Measurements from ENCODE around the gene RASSF10.
A peak's percentile ranks its signal among the peaks of the same experiment; 100 is the strongest.

The RASSF10 gene

GRCh38 chr11:13008625-13009475 lies at the start of gene RASSF10:
RASSF10 (plus strand) TSS chr11:13009316; CDS start chr11:13009577, 261 bp downstream.
- DNase-seq (ENCODE audit: low read depth) = no peak

GRCh38 chr11:12961615-12962014 lies 47.5 kb upstream of the RASSF10 start:
- DNase-seq (ENCODE audit: low read depth) = no peak

- DNase-seq (ENCODE audit: low read depth) = no peak
Observed at GRCh38 chr11:12962306-12962705, 46.8 kb upstream of the RASSF10 start.

GRCh38 chr11:12963051-12963450 lies 46.1 kb upstream of the RASSF10 start:
- DNase-seq (ENCODE audit: low read depth) = no peak

- DNase-seq (ENCODE audit: low read depth) = peak; percentile 35
Observed at GRCh38 chr11:12963792-12964536, 45.2 kb upstream of the RASSF10 start.

GRCh38 chr11:12964650-12965049 lies 44.5 kb upstream of the RASSF10 start:
- DNase-seq (ENCODE audit: low read depth) = no peak

- no peak for DNase-seq (ENCODE audit: low read depth)
Observed at GRCh38 chr11:12966002-12966401, 43.1 kb upstream of the RASSF10 start.

GRCh38 chr11:12968101-12968500 lies 41.0 kb upstream of the RASSF10 start:
- no peak for DNase-seq (ENCODE audit: low read depth)

GRCh38 chr11:12968826-12969225 lies 40.3 kb upstream of the RASSF10 start:
- DNase-seq (ENCODE audit: low read depth) = no peak

- no peak for DNase-seq (ENCODE audit: low read depth)
Observed at GRCh38 chr11:12971955-12972354, 37.2 kb upstream of the RASSF10 start.

- DNase-seq (ENCODE audit: low read depth) = no peak
Observed at GRCh38 chr11:12973528-12974181, 35.5 kb upstream of the RASSF10 start.

- no peak for DNase-seq (ENCODE audit: low read depth)
Observed at GRCh38 chr11:12975195-12975594, 33.9 kb upstream of the RASSF10 start.

- DNase-seq (ENCODE audit: low read depth) = no peak
Observed at GRCh38 chr11:12979928-12980689, 29.0 kb upstream of the RASSF10 start.

GRCh38 chr11:12981676-12982522 lies 27.2 kb upstream of the RASSF10 start:
- no peak for DNase-seq (ENCODE audit: low read depth)

GRCh38 chr11:12983336-12983735 lies 25.8 kb upstream of the RASSF10 start:
- DNase-seq (ENCODE audit: low read depth) = no peak

GRCh38 chr11:12986194-12986898 lies 22.8 kb upstream of the RASSF10 start:
- no peak for DNase-seq (ENCODE audit: low read depth)

- DNase-seq (ENCODE audit: low read depth) = no peak
Observed at GRCh38 chr11:12989428-12990161, 19.5 kb upstream of the RASSF10 start.

GRCh38 chr11:12990162-12990480 lies 19.0 kb upstream of the RASSF10 start:
- DNase-seq (ENCODE audit: low read depth) = no peak

GRCh38 chr11:12991426-12991825 lies 17.7 kb upstream of the RASSF10 start:
- no peak for DNase-seq (ENCODE audit: low read depth)

- no peak for DNase-seq (ENCODE audit: low read depth)
Observed at GRCh38 chr11:12993626-12994025, 15.5 kb upstream of the RASSF10 start.

Measured in stimulated activated CD8-positive, alpha-beta memory T cell treated with anti-CD3 and anti-CD28 coated beads, Interleukin-15, amount 100 ng/mL, for 1 hour (primary cell).